ENCODE data around the gene SHISA9. TPM values are rescaled to one million over a fixed set of nuclear protein-coding genes. Genes with fewer than 3 reads are reported as not detected.

The SHISA9 gene
- polyA plus RNA-seq, 2 of the 4 experiments (the other 2 are of a cell fraction): 0.16 TPM; not detected in 1

GRCh38 chr16:13194766-13195165, 293.4 kb downstream of the SHISA9 start:
- POLR2A ChIA-PET: no interaction called here
- TF ChIP-seq EHMT2 (IDR thresholded peaks at IDR 0.05; ENCODE audit: low read depth) (no peak), NFE2L2 (conservative IDR thresholded peaks at IDR 0.05; ENCODE audit: low read length) (no peak), HOXB5 (CRISPR knock-in tag; IDR thresholded peaks at IDR 0.05) (no peak), ATOH8 (CRISPR knock-in tag; IDR thresholded peaks at IDR 0.05; ENCODE audit: low read depth) (no peak)
- FAIRE-seq: no peak
- Histone ChIP-seq H3K27ac (no peak overlapping the region), H3K4me1 (no peaks in the 10 kb centered on the region), H3K4me2 (no peak overlapping the region), H3K9me3 (no peaks in the 10 kb centered on the region; the same call in 2 of the 3 replicates), H3K4me3 (no peak overlapping the region)
- DNase-seq (ENCODE audit: low read depth in 1 of 2, low spot score in 1 of 2): no peak
- CTCF ChIA-PET: no interaction called here
- WGBS (ENCODE audit: missing lambda C conversion rate): 0% methylated on average over 2 of the region's 2 CpGs
- ATAC-seq: no peak

DNA sequence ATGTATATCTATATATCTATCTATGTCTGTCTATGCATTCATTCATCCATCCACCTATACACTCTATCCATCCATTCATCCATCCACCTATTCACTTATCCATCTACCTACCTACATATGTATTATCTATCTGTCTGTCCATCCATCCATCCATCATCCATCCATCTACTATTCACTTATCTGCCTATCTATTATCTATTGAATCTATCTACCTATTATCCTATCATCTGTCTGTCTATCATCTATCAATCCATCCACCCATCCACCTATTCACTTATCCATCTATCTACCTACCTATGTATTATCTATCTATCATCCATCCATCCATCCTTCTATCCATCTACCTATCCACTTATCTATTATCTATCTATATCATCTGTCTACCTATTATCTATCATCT, 302.3 kb downstream of the SHISA9 start:
- ATAC-seq (no peak), FAIRE-seq (no peak), DNase-seq (ENCODE audit: low read depth in 1 of 2, low spot score in 1 of 2) (no peak)
- no peaks in the 10 kb centered on the region; the same call in 2 of the 3 replicates for H3K9me3 ChIP-seq
- no peak overlapping the region for H3K4me3 ChIP-seq
- no peaks in the 10 kb centered on the region for H3K4me1 ChIP-seq
- ChIA-PET CTCF (no interaction called here), POLR2A (no interaction called here)
- no peak overlapping the region for H3K4me2 ChIP-seq
- H3K27ac ChIP-seq: no peak overlapping the region
- no peak for TF ChIP-seq EHF (CRISPR knock-in tag; IDR thresholded peaks at IDR 0.05)
- TF ChIP-seq, protein P1, sequence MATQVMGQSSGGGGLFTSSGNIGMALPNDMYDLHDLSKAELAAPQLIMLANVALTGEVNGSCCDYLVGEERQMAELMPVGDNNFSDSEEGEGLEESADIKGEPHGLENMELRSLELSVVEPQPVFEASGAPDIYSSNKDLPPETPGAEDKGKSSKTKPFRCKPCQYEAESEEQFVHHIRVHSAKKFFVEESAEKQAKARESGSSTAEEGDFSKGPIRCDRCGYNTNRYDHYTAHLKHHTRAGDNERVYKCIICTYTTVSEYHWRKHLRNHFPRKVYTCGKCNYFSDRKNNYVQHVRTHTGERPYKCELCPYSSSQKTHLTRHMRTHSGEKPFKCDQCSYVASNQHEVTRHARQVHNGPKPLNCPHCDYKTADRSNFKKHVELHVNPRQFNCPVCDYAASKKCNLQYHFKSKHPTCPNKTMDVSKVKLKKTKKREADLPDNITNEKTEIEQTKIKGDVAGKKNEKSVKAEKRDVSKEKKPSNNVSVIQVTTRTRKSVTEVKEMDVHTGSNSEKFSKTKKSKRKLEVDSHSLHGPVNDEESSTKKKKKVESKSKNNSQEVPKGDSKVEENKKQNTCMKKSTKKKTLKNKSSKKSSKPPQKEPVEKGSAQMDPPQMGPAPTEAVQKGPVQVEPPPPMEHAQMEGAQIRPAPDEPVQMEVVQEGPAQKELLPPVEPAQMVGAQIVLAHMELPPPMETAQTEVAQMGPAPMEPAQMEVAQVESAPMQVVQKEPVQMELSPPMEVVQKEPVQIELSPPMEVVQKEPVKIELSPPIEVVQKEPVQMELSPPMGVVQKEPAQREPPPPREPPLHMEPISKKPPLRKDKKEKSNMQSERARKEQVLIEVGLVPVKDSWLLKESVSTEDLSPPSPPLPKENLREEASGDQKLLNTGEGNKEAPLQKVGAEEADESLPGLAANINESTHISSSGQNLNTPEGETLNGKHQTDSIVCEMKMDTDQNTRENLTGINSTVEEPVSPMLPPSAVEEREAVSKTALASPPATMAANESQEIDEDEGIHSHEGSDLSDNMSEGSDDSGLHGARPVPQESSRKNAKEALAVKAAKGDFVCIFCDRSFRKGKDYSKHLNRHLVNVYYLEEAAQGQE (IDR thresholded peaks at IDR 0.05): no peak

- ATAC-seq: no peak
- no peak overlapping the region for H3K4me3 ChIP-seq
- H3K27ac ChIP-seq: no peak overlapping the region
- no peak overlapping the region for H3K4me2 ChIP-seq
- ChIA-PET CTCF (no interaction called here), POLR2A (no interaction called here)
- FAIRE-seq: no peak
- DNase-seq (ENCODE audit: low read depth in 1 of 2, low spot score in 1 of 2): no peak
- no peaks in the 10 kb centered on the region for H3K4me1 ChIP-seq
- H3K9me3 ChIP-seq: no peaks in the 10 kb centered on the region
- no peak for TF ChIP-seq HDAC2 (IDR thresholded peaks at IDR 0.05)
- TF ChIP-seq CHD4 (IDR thresholded peaks at IDR 0.05; ENCODE audit: borderline replicate concordance): no peak
- TF ChIP-seq KDM1A (IDR thresholded peaks at IDR 0.05; ENCODE audit: low read depth): no peak
- no peak for TF ChIP-seq RFX5 (IDR thresholded peaks at IDR 0.05)
- no peak for TF ChIP-seq ZSCAN20 (CRISPR knock-in tag; IDR thresholded peaks at IDR 0.05)
- no peak for TF ChIP-seq NPAS2 (CRISPR knock-in tag; IDR thresholded peaks at IDR 0.05; ENCODE audit: borderline replicate concordance)
- TF ChIP-seq, protein P1 (IDR thresholded peaks at IDR 0.05): no peak
- TF ChIP-seq HOXB5 (CRISPR knock-in tag; IDR thresholded peaks at IDR 0.05): no peak
- TF ChIP-seq EP300 (IDR thresholded peaks at IDR 0.05): no peak
Measured at GRCh38 chr16:13205352-13205751, 304.0 kb downstream of the SHISA9 start.

All from A549 (cell line).